Vagina (tissue), 2 donors: ENCODE measurements around the gene TMEM14A. TPM values are rescaled to one million over a fixed set of nuclear protein-coding genes. Genes with fewer than 3 reads are reported as not detected.

Experiments
- DNase-seq, 2 donors: peaks; one replicate each; pipeline ENCODE4 v3.0.0-alpha.2; 2017; ENCODE audit errors: extremely low spot score in 2 of 2
- H3K27ac ChIP-seq: fragments of 200-600 bp; sonication (generic); one replicate; pipeline ENCODE4 v1.5.1; 2019
- H3K27me3 ChIP-seq: fragments of 200-600 bp; sonication (generic); one replicate; pipeline ENCODE4 v1.5.1; 2019
- H3K36me3 ChIP-seq, 2 donors: fragments of 200-600 bp; sonication (generic); one replicate each; pipeline ENCODE4 v1.5.1; 2017 to 2019
- H3K4me1 ChIP-seq: fragments of 200-600 bp; sonication (generic); one replicate; pipeline ENCODE4 v1.5.1; 2019
- H3K4me3 ChIP-seq, 2 donors: fragments of 200-600 bp; sonication (generic); 1 replicate in 1 of 2; 2 replicates in 1 of 2; pipeline ENCODE4 v1.5.1; 2016 to 2019
- H3K9me3 ChIP-seq: fragments of 200-600 bp; sonication (generic); one replicate; pipeline ENCODE4 v1.5.1; 2019
- CTCF ChIP-seq, 3 experiments: fragments of 450-650 bp in 2 of 3; fragments of 200-600 bp in 1 of 3; sonication (generic) in 1 of 3; IDR thresholded peaks; one replicate each; pipeline ENCODE4 v1.5.1; 2017 to 2019; ENCODE audit warnings: antibody characterized with exemption in 3 of 3, mild to moderate bottlenecking in 2 of 3, moderate library complexity in 2 of 3
- POLR2A ChIP-seq, 2 donors: fragments of 450-650 bp; IDR thresholded peaks; one replicate each; pipeline ENCODE4 v1.6.1; 2017; ENCODE audit warnings: antibody characterized with exemption in 2 of 2, mild to moderate bottlenecking in 2 of 2, moderate library complexity in 2 of 2
- POLR2AphosphoS5 ChIP-seq, 2 donors: sonication (generic); formaldehyde crosslinking; IDR thresholded peaks; one replicate each; pipeline ENCODE4 v1.9.0; 2017; ENCODE audit warnings: antibody characterized with exemption in 2 of 2, mild to moderate bottlenecking in 2 of 2, low read depth in 1 of 2; ENCODE audit not compliant: insufficient read depth in 1 of 2
- intact Hi-C: fragments of 100-400 bp; cut with DNase I; formaldehyde crosslinking; loops from one replicate; pipeline ENCODE4 v1.15.1; 2023
- total RNA-seq: library from RNA; depleted of rRNA; stranded (reverse); fragments of >200 nt; gene quantifications from one replicate; pipeline ENCODE4 v1.2.3, GENCODE V29; 2016

The TMEM14A gene
- total RNA-seq, 1 donor from 2014 or later: 16.9 TPM

- H3K4me1 ChIP-seq: no peaks in the 10 kb centered on the region
Observed at GRCh38 chr6:52686878-52687699, 16.2 kb downstream of the TMEM14A start.

DNA sequence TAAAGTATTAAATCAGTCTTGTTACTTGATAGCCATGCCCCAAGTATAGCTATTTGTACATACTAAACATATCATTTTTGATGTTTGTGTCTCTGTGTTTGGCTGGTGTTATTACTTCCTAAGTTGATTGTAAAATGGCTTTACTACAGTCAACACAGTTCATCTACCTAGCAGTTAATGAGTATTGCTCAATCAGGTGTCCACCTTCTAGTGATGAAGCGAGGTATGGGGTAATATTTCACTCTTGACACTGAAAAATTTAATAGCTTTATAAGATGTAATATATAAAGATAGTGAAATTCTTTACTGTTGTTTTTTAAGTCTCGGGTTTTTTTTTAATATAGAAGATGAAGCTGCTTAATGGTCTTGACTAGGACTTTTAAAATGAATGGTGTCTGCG lies 18.9 kb downstream of the TMEM14A start:
- intact Hi-C loops: no loop called here
- Histone ChIP-seq H3K27me3 (no peaks in the 10 kb centered on the region), H3K36me3 (no peaks in the 10 kb centered on the region), H3K27ac (no peak overlapping the region), H3K4me3 (no peak overlapping the region), H3K9me3 (no peaks in the 10 kb centered on the region), H3K4me1 (no peaks in the 10 kb centered on the region)
- DNase-seq: no peak
- no peak for TF ChIP-seq CTCF (IDR thresholded peaks at IDR 0.05)

More at GRCh38 chr6:52686878-52687699, 16.2 kb downstream of the TMEM14A start:
- no peak overlapping the region for H3K4me3 ChIP-seq
- no peaks in the 10 kb centered on the region for H3K9me3 ChIP-seq
- H3K36me3 ChIP-seq: peaks cover 0 to 12% of the 10 kb centered on the region in 2 donors
- H3K27me3 ChIP-seq: no peaks in the 10 kb centered on the region
- TF ChIP-seq POLR2AphosphoS5 (IDR thresholded peaks at IDR 0.05; ENCODE audit: insufficient read depth in 1 of 2, low read depth in 1 of 2) (no peak), POLR2A (IDR thresholded peaks at IDR 0.05) (no peak), CTCF (IDR thresholded peaks at IDR 0.05) (no peak)
- DNase-seq: no peak
- intact Hi-C loops: no loop called here
- no peak overlapping the region for H3K27ac ChIP-seq

DNA sequence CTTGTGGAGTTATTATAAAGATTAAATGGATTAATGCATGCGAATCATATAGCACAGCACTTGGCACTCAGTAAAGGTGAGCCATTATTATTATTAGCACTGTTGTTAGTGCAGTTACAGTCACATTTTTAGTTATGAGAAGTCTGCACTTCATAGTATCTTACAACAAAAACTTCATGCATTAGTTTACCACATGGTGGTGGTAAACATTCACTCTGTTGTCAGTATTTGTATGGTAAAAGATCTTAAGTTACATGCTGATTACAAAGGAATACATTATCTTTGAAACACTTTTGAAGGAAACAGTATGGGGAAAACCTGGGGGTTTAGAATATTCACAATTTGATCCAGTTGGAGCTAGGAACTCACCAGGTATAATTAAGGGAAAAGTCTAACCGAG lies 20.8 kb downstream of the TMEM14A start:
- H3K27ac ChIP-seq: no peak overlapping the region
- no peaks in the 10 kb centered on the region for H3K4me1 ChIP-seq
- no peak overlapping the region for H3K4me3 ChIP-seq
- no peaks in the 10 kb centered on the region for H3K27me3 ChIP-seq
- no peaks in the 10 kb centered on the region for H3K36me3 ChIP-seq
- TF ChIP-seq POLR2A (IDR thresholded peaks at IDR 0.05) (no peak), POLR2AphosphoS5 (IDR thresholded peaks at IDR 0.05; ENCODE audit: insufficient read depth in 1 of 2, low read depth in 1 of 2) (no peak), CTCF (IDR thresholded peaks at IDR 0.05) (no peak)
- DNase-seq: no peak
- H3K9me3 ChIP-seq: no peaks in the 10 kb centered on the region
- intact Hi-C loops: no loop called here

GRCh38 chr6:52693773-52694172 lies 22.9 kb downstream of the TMEM14A start:
- Histone ChIP-seq H3K4me1 (no peaks in the 10 kb centered on the region), H3K36me3 (no peaks in the 10 kb centered on the region), H3K9me3 (no peaks in the 10 kb centered on the region), H3K27me3 (no peaks in the 10 kb centered on the region), H3K4me3 (no peak overlapping the region), H3K27ac (no peak overlapping the region)
- no peak for DNase-seq
- intact Hi-C loops: no loop called here
- TF ChIP-seq CTCF (IDR thresholded peaks at IDR 0.05) (no peak), POLR2AphosphoS5 (IDR thresholded peaks at IDR 0.05; ENCODE audit: insufficient read depth in 1 of 2, low read depth in 1 of 2) (no peak), POLR2A (IDR thresholded peaks at IDR 0.05) (no peak)

DNA sequence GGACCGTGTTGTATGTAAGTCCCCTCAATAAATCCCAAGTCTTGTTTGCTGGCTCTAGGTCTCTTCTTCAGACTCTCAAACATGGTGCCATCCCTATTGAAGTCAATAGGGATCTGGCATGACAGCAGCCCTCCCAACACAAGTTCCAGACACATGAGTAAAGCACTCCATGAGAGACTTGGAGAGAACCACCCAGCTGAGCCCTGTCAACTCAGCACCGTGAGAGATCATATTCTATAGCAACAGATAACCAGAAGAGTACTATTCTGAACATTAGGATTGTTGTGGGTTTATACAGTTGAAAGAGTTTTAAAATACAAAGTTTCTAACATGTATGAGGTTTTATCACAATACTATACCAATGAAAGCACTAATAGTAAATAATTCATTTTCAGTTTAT lies 23.5 kb downstream of the TMEM14A start:
- intact Hi-C loops: no loop called here
- TF ChIP-seq POLR2A (IDR thresholded peaks at IDR 0.05) (no peak), POLR2AphosphoS5 (IDR thresholded peaks at IDR 0.05; ENCODE audit: insufficient read depth in 1 of 2, low read depth in 1 of 2) (no peak), CTCF (IDR thresholded peaks at IDR 0.05) (no peak)

More for the DNA sequence above, 23.5 kb downstream of the TMEM14A start:
- DNase-seq: no peak
- no peak overlapping the region for H3K27ac ChIP-seq
- no peak overlapping the region for H3K4me3 ChIP-seq
- no peaks in the 10 kb centered on the region for H3K27me3 ChIP-seq
- H3K4me1 ChIP-seq: no peaks in the 10 kb centered on the region
- no peaks in the 10 kb centered on the region for H3K9me3 ChIP-seq
- H3K36me3 ChIP-seq: no peaks in the 10 kb centered on the region
